GM10266 (cell line): Measurements from ENCODE around the gene ALS2.
"Not testable (repeated sequence)": the region's sequence is repeated elsewhere in the genome, so short reads cannot be mapped to it uniquely, and the experiment has no call there.

Experiments
- DNase-seq: peaks from one replicate; pipeline ENCODE4 v3.0.0; 2012; ENCODE audit errors: extremely low spot score
- CTCF ChIP-seq: IDR thresholded peaks from 2 replicates; pipeline ENCODE4 v1.5.1; 2012; ENCODE audit warnings: mild to moderate bottlenecking, low read depth; ENCODE audit not compliant: control insufficient read depth, insufficient read depth; ENCODE audit errors: missing control alignments

ALS2 gene

GRCh38 chr2:201769666-201770373, 10.9 kb downstream of the ALS2 start:
- DNase-seq: no peak
- TF ChIP-seq CTCF: no peak

DNA sequence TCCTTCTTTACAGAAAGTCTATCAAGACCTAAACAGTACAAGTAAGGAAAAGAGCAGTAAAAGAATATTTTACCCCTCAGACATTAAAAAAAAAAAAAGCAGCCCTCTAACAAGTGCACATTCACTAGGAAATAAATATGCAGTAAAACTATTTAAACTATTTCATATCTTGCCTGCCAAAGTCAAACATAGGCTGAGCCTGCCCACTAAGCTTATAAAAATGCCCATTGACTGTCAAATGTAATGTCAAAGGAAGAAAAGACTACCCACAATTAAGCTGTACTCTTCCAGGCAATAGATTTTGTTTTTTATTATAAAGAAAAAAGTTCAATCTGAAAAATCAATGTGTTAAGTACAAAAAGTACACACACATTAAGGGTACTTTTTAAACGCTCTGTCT, 11.8 kb downstream of the ALS2 start:
- DNase-seq: no peak
- no peak for TF ChIP-seq CTCF

DNA sequence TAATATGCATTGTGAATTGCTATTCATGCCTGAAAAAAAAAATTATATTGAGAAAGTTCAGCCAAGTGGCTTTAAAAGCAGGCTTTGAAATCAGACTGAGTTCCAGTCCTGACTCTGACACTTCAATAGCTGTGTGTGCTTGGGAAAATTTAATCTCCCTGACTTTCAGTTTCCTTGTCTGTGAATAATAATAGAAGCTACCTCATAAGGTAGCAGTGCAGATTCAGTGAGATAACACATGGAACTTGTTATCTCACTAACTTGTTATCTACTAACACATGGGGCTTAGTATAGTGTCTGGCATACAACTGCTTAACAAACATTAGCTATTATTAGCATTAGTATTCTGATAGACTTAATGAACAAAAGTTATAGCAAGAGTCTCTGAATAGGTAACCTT, 14.9 kb downstream of the ALS2 start:
- no peak for TF ChIP-seq CTCF
- no peak for DNase-seq

- DNase-seq: not testable (repeated sequence)
Observed at GRCh38 chr2:201764469-201764868, 16.3 kb downstream of the ALS2 start.

DNA sequence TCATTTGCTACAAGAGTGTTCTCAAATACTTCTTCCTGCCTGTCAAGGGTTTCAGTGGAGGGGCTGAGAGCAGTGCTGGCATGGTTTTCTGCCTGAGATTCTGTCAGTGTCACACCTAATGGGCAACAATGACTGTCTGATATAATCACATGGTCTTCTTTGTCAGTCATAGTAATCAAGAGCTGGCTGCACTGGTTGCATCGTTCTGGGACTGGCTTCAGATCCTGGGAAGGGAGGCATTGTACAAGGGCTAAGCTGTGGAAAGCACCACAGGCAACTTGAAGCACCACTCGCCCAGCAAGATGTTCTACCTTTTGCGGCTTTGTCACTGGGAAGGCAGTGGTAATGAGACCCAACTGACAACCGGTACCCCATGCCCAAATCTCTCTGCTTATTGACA, 19.6 kb downstream of the ALS2 start:
- no peak for TF ChIP-seq CTCF
- DNase-seq: no peak

DNA sequence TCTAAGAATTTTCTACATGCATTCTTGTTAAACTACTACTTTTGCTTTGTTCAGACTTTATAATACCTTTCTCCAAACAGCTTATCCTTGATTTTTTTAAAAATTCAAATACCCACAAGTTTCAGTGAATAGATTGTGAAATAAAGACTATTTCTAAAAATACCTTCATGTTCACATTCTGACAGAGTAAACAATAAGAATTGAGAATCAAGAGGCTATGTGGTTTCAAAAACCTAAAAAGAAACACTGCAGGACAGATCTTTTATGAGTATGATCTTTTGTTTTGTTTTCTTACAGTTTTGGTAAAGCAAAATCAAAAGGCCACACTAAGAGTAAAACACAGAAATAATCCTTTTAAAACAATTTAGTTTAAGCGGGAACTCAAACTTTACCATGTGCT, 21.2 kb downstream of the ALS2 start:
- DNase-seq: no peak
- TF ChIP-seq CTCF: no peak

DNA sequence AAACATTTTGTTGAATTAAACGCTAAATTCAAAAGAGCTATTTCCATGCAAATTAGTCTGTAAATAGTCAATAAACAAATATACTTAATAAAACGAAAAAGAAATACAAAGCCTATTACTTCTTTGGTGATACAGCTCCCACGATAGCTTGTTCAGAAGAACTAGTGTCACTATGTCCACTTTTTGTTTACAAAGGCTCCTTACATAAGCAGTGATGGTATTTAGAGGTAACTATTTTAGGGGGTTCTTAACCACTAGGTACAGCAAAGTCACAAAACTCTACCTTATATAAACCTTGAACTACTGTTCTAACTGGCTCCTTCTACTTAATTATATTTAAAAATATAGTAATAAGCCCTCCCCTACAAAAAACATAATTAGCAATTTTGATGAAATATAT, 21.9 kb downstream of the ALS2 start:
- TF ChIP-seq CTCF: no peak
- no peak for DNase-seq

GRCh38 chr2:201758234-201758633, 22.5 kb downstream of the ALS2 start:
- TF ChIP-seq CTCF: no peak
- no peak for DNase-seq
